Fibroblast of lung (primary cell): ENCODE measurements around the gene G0S2. TPM values are rescaled to one million over a fixed set of nuclear protein-coding genes. Genes with fewer than 3 reads are reported as not detected.

Source experiments
- DNase-seq, 2 donors: peaks; one replicate each; pipeline versions ENCODE4 v3.0.0 to v3.0.0-alpha.2; 2010; ENCODE audit warnings: low read depth in 2 of 2
- H2AFZ ChIP-seq: 2 replicates; pipeline ENCODE4 v1.5.1; 2012; ENCODE audit warnings: low read length, control low read depth, inconsistent platforms
- H3K27ac ChIP-seq: 2 replicates; pipeline ENCODE4 v1.5.1; 2011; ENCODE audit warnings: low read length, control low read depth; ENCODE audit not compliant: insufficient read depth
- H3K27me3 ChIP-seq: 2 replicates; pipeline ENCODE4 v1.5.1; 2011; ENCODE audit warnings: mild to moderate bottlenecking, low read length; ENCODE audit not compliant: control insufficient read depth, insufficient read depth
- H3K36me3 ChIP-seq: 2 replicates; pipeline ENCODE4 v1.5.1; 2011; ENCODE audit warnings: low read length; ENCODE audit not compliant: control insufficient read depth, insufficient read depth
- H3K4me1 ChIP-seq: 2 replicates; pipeline ENCODE4 v1.5.1; 2011; ENCODE audit warnings: low read length; ENCODE audit not compliant: control insufficient read depth, insufficient read depth; ENCODE audit errors: extremely low read depth
- H3K4me2 ChIP-seq: 2 replicates; pipeline ENCODE4 v1.5.1; 2011; ENCODE audit warnings: low read length, control low read depth; ENCODE audit not compliant: insufficient read depth; ENCODE audit errors: extremely low read depth
- H3K4me3 ChIP-seq, 4 experiments: fragments of 200-600 bp in 1 of 4; sonication (generic) in 1 of 4; replicated peaks in 1 of 4; 2 replicates each; pipeline ENCODE4 v1.5.1; 2011 to 2016; ENCODE audit warnings: low read length in 4 of 4, low read depth in 3 of 4, mild to moderate bottlenecking in 3 of 4, control low read depth in 2 of 4, inconsistent platforms in 1 of 4, mixed read lengths in 1 of 4; ENCODE audit not compliant: insufficient read depth in 1 of 4; ENCODE audit errors: control extremely low read depth in 1 of 4
- H3K79me2 ChIP-seq: 2 replicates; pipeline ENCODE4 v1.5.1; 2012; ENCODE audit warnings: mild to moderate bottlenecking, low read length, inconsistent platforms; ENCODE audit not compliant: control insufficient read depth, insufficient read depth
- H3K9ac ChIP-seq: 2 replicates; pipeline ENCODE4 v1.5.1; 2011; ENCODE audit warnings: mild to moderate bottlenecking, low read length, control low read depth; ENCODE audit not compliant: insufficient read depth
- H3K9me3 ChIP-seq: 2 replicates; pipeline ENCODE4 v1.5.1; 2012; ENCODE audit warnings: low read depth, low read length; ENCODE audit not compliant: control insufficient read depth, insufficient read depth
- H4K20me1 ChIP-seq: 2 replicates; pipeline ENCODE4 v1.5.1; 2011; ENCODE audit warnings: low read length; ENCODE audit not compliant: control insufficient read depth, insufficient read depth; ENCODE audit errors: extremely low read depth
- CTCF ChIP-seq, 2 donors: IDR thresholded peaks in 1 of 2; conservative IDR thresholded peaks in 1 of 2; 1 replicate in 1 of 2; 2 replicates in 1 of 2; pipeline ENCODE4 v1.5.1; 2011 to 2012; ENCODE audit warnings: low read length in 2 of 2, control low read depth in 1 of 2, inconsistent platforms in 1 of 2, low read depth in 1 of 2, mild to moderate bottlenecking in 1 of 2
- EZH2 ChIP-seq: IDR thresholded peaks from 2 replicates; pipeline ENCODE4 v1.5.1; 2012; ENCODE audit warnings: low read length, control low read depth, mild to moderate bottlenecking; ENCODE audit errors: missing control alignments
- polyA plus RNA-seq, 2 donors: library from polyadenylated mRNA; depleted of rRNA in 1 of 2; stranded (reverse) in 1 of 2; unstranded in 1 of 2; fragments of >200 nt; gene quantifications; 2 replicates each; pipeline ENCODE4 v1.2.1, GENCODE V29; 2011 to 2012; ENCODE audit warnings: missing spikeins in 1 of 2
- total RNA-seq: library from RNA; depleted of rRNA; stranded (reverse); fragments of >200 nt; gene quantifications from 2 replicates; pipeline ENCODE4 v1.2.1, GENCODE V29; 2014

G0S2 gene
- total and polyA plus RNA-seq, 2 donors (not counting 1 experiment from before 2014, with no cell fraction given) = 3.9 to 79.1 TPM

GRCh38 chr1:209692296-209692695, 17.1 kb downstream of the G0S2 start:
- Histone ChIP-seq H2AFZ (no peak overlapping the region), H3K4me3 (no peak overlapping the region), H3K9ac (no peak overlapping the region), H3K27ac (no peak overlapping the region), H4K20me1 (no peaks in the 10 kb centered on the region), H3K27me3 (no peaks in the 10 kb centered on the region), H3K4me1 (peaks cover 7% of the 10 kb centered on the region), H3K9me3 (no peaks in the 10 kb centered on the region), H3K4me2 (no peak overlapping the region), H3K36me3 (no peaks in the 10 kb centered on the region), H3K79me2 (no peaks in the 10 kb centered on the region)
- no peak for DNase-seq
- no peak for TF ChIP-seq EZH2
- TF ChIP-seq CTCF (conservative IDR thresholded peaks at IDR 0.05 in 1 of 2, IDR thresholded peaks at IDR 0.05 in 1 of 2; ENCODE audit: low read depth in 1 of 2, low read length in 2 of 2) = no peak

DNA sequence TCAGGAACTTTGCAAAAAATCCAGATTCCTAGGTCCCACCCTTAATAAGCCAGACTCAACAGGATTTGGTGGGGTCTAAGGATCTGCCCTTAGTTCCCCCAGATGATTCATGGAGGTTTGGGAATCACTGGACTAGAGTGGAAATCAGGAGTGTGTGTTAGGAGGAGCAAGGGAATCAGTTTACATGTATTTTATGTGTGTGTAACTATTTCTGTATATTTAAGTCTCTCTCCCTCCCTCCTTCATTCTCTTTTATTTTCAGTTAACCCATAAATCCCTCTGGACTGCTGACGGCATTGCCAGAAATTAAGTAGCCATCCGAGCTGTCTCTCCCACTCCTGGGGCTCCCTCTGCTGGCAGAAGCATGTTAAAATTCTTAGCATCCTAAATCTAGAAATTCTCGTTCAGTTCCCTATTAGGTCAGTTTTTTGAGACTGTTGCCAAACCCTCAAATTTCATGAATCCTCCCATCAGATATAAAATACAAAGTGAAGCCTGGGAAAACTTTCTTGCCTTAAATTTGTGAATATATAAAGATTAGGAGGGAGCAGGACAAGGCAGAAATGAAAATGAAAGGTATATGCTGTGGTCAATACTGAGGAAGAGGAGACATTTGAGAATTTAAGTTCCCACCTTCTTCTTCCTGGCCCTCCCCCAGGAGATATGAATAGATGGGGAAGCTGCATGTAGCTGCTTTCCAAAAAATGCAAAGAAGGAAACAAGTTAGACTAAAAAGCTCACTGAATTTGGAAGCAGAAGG, 17.7 kb downstream of the G0S2 start:
- no peaks in the 10 kb centered on the region for H3K79me2 ChIP-seq
- no peak overlapping the region for H3K27ac ChIP-seq
- no peaks in the 10 kb centered on the region for H3K36me3 ChIP-seq
- TF ChIP-seq CTCF (conservative IDR thresholded peaks at IDR 0.05 in 1 of 2, IDR thresholded peaks at IDR 0.05 in 1 of 2; ENCODE audit: low read depth in 1 of 2, low read length in 2 of 2) (peak; percentile 79 to 89), EZH2 (no peak)
- peaks cover 7% of the 10 kb centered on the region for H3K4me1 ChIP-seq
- peak overlapping the region; percentile 40 for H3K4me2 ChIP-seq
- DNase-seq = peak; percentile 55 to 94
- no peaks in the 10 kb centered on the region for H3K27me3 ChIP-seq
- H2AFZ ChIP-seq = peak overlapping the region; percentile 52
- H3K9ac ChIP-seq = no peak overlapping the region
- H3K4me3 ChIP-seq = no peak overlapping the region
- H3K9me3 ChIP-seq = no peaks in the 10 kb centered on the region
- H4K20me1 ChIP-seq = no peaks in the 10 kb centered on the region

GRCh38 chr1:209696673-209697072, 21.5 kb downstream of the G0S2 start:
- Histone ChIP-seq H3K9me3 (no peaks in the 10 kb centered on the region), H3K4me1 (peaks cover 2% of the 10 kb centered on the region), H3K27me3 (no peaks in the 10 kb centered on the region), H3K9ac (no peak overlapping the region), H2AFZ (no peak overlapping the region), H4K20me1 (no peaks in the 10 kb centered on the region), H3K79me2 (no peaks in the 10 kb centered on the region), H3K4me3 (no peak overlapping the region), H3K4me2 (no peak overlapping the region), H3K36me3 (no peaks in the 10 kb centered on the region), H3K27ac (no peak overlapping the region)
- no peak for DNase-seq
- TF ChIP-seq CTCF (conservative IDR thresholded peaks at IDR 0.05 in 1 of 2, IDR thresholded peaks at IDR 0.05 in 1 of 2; ENCODE audit: low read depth in 1 of 2, low read length in 2 of 2) (no peak), EZH2 (no peak)
